ENCODE results near the gene IL10RB. TPM values are rescaled to one million over a fixed set of nuclear protein-coding genes. Genes with fewer than 3 reads are reported as not detected.

The IL10RB gene
- total RNA-seq, 4 donors from 2014 or later = 13.1 to 23.7 (median 20.5) TPM

DNA sequence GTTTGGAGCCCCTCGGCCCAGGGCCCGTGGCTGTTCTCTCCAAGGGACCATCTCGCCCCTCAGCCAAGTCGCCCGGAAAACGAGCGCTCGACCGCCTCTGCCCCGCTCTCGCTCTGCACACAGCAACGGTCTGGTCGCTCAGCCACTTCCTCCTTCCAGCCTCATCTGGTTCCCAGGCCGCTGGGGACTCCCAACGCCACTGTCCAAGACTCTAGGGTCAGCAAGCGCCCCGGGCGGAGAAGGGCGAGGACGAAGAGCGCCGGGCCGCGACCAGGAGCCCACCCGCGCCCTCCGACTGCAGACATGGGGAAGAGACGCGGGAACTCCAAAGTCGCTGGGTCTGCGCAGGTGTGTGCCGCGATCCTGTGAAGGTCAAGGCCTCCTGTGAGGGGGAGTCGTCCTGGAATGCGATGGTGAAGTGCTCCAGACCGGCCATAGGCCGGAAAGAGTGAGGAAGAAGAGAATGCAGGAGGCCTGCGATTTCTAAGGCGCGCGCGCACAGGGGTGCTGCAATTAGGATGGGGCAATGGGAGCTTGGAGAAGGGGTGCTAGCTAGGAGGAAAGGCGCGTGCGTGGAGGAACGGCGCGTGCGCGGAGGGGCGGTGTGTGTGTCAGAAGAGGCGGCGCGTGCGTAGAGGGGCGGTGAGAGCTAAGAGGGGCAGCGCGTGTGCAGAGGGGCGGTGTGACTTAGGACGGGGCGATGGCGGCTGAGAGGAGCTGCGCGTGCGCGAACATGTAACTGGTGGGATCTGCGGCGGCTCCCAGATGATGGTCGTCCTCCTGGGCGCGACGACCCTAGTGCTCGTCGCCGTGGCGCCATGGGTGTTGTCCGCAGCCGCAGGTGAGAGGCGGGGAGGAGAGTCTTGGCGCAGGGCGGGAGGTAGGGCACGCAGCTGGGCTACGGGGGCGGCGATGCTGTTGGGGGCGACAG, 58.4 kb downstream of the IL10RB start, which contains the start of gene IFNAR1:
TSS of gene IFNAR1 (plus strand) at position 680 of the 931 bp plus-strand sequence. CDS start at position 766, 86 bp downstream.
- WGBS, 2 donors (ENCODE audit: low coverage in 1 of 2) = 0% methylated on average over 5 to 46 of the region's 86 CpGs

DNA sequence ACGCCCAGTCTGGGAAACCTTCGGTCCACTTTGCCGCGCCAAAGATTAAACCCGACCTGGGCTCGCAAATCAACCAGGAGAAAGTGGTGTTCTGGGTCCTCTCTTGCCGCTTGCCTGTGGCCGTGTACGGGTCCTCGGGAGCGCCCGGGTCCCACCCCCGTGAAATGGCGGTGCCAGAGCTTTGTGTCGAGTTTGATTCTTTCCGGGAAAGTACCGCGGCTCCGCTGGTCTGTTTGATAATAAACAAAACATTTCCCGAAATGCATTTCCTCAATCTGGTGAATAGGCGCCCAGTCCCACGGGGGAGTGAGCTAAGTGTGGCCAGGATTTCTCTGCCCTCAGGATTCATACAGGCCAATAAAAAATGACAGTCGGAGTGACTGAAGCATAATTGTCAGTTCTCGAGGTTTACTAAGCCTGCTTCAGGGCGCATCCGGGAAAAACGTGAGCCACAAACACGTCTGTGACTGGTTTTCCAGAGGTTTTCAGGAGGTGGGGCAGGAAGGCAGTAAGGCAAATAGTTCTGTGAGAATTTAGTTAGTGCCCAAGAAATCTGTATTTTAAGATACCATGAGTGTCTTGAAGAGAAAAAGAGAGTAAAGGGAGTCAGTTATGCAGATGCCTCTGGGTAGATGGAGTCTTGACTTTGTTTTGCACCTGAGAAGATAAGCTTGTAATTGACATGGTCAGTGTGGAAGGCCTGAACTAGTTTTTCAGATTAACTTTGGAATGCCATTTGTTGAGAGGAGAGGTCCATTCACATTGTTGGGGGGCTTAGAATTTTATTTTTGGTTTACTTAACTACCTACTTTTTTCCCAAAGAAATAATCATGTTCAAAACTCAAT, 59.3 kb downstream of the IL10RB start:
- H3K36me3 ChIP-seq = no peaks in the 10 kb centered on the region
- TF ChIP-seq POLR2A (IDR thresholded peaks at IDR 0.05) (no peak), POLR2AphosphoS5 (IDR thresholded peaks at IDR 0.05) (peak; percentile 74)
- H3K27me3 ChIP-seq = no peaks in the 10 kb centered on the region
- H3K4me1 ChIP-seq = peaks cover 6 to 28% (median 20%) of the 10 kb centered on the region in 3 donors
- 0% methylated on average over 3 to 10 of the region's 28 CpGs for WGBS, 2 donors (ENCODE audit: low coverage in 1 of 2)
- ATAC-seq = peak; percentile 42
- H3K9me3 ChIP-seq = no peaks in the 10 kb centered on the region
- H3K4me3 ChIP-seq = peak overlapping the region; percentile 69 to 98
- peak overlapping the region; percentile 81 to 98 (median 98) for H3K27ac ChIP-seq

More for the DNA sequence above, 58.4 kb downstream of the IL10RB start, which contains the start of gene IFNAR1:
- H3K27me3 ChIP-seq = no peaks in the 10 kb centered on the region
- ATAC-seq = peak; percentile 99
- no peaks in the 10 kb centered on the region for H3K9me3 ChIP-seq
- H3K27ac ChIP-seq = peak within 1 kb of the TSS; percentile 87 to 98 (median 98)
- no peaks in the 10 kb centered on the region for H3K36me3 ChIP-seq
- H3K4me1 ChIP-seq = peaks cover 6 to 22% (median 20%) of the 10 kb centered on the region in 3 donors
- peak; percentile 74 for TF ChIP-seq POLR2AphosphoS5 (IDR thresholded peaks at IDR 0.05)
- peak; percentile 53 to 68 for TF ChIP-seq POLR2A (IDR thresholded peaks at IDR 0.05)
- TF ChIP-seq EP300 (IDR thresholded peaks at IDR 0.05) = no peak
- TF ChIP-seq, protein P1, sequence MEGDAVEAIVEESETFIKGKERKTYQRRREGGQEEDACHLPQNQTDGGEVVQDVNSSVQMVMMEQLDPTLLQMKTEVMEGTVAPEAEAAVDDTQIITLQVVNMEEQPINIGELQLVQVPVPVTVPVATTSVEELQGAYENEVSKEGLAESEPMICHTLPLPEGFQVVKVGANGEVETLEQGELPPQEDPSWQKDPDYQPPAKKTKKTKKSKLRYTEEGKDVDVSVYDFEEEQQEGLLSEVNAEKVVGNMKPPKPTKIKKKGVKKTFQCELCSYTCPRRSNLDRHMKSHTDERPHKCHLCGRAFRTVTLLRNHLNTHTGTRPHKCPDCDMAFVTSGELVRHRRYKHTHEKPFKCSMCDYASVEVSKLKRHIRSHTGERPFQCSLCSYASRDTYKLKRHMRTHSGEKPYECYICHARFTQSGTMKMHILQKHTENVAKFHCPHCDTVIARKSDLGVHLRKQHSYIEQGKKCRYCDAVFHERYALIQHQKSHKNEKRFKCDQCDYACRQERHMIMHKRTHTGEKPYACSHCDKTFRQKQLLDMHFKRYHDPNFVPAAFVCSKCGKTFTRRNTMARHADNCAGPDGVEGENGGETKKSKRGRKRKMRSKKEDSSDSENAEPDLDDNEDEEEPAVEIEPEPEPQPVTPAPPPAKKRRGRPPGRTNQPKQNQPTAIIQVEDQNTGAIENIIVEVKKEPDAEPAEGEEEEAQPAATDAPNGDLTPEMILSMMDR (IDR thresholded peaks at IDR 0.05) = peak in 1 of 4 experiments; percentile 27
- peak within 1 kb of the TSS; percentile 69 to 98 for H3K4me3 ChIP-seq

DNA sequence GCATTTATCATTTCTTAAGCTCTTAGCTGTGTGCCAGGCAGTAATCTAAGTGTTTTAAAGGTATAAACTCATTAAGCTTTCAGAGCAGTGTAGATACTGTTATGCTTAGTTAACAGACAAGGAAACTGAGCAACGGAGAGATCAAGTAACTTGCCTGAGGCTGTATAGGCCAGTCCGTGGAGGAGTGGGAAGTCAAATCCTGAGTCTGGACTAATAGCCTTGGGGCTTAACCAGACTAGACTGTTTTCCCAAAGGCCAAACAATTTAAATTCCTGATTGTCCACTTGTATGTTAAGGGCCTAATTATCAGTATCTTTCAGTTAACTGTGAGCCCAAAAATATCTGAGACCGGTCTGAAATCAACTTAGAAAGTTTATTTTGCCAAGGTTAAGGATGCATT, 61.2 kb downstream of the IL10RB start:
- H3K27ac ChIP-seq = no peak overlapping the region
- ATAC-seq = no peak
- H3K36me3 ChIP-seq = peaks cover 0 to 17% of the 10 kb centered on the region in 2 donors
- 67 to 72% methylated on average over 1 to 3 of the region's 3 CpGs for WGBS, 2 donors (ENCODE audit: low coverage in 1 of 2)
- TF ChIP-seq, protein P1 (IDR thresholded peaks at IDR 0.05) = no peak
- TF ChIP-seq EP300 (IDR thresholded peaks at IDR 0.05) (no peak), POLR2A (IDR thresholded peaks at IDR 0.05) (no peak), POLR2AphosphoS5 (IDR thresholded peaks at IDR 0.05) (no peak)
- H3K9me3 ChIP-seq = no peaks in the 10 kb centered on the region
- H3K4me1 ChIP-seq = peaks cover 6 to 32% (median 20%) of the 10 kb centered on the region in 3 donors
- no peak overlapping the region for H3K4me3 ChIP-seq
- no peaks in the 10 kb centered on the region for H3K27me3 ChIP-seq

DNA sequence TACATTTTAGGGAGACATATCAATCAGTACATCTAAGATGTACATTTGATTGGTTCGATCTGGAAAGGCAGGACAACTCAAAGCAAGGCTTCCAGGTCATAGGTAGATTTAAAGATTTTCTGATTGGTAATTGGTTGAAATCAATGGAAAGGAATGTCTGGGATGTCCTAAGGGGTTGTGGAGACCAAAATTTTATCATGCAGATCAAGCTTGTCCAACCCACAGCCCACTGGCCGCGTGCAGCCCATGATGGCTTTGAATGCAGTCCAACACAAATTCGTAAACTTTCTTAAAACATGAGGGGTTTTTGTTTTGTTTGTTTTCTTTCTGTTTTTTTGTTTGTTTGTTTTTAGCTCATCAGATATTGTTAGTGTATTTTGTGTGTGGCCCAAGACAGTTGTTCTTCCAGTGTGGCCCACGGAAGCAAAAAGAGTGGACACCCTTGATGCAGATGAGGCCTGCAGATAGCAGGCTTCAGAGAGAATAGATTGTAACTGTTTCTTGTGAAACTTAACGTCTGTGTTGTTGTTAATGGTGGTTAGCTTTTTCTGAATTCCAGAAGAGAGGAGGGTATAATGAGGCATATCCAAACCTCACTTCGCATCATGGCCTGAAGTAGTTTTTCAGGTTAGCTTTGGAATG, 61.7 kb downstream of the IL10RB start:
- ATAC-seq = no peak
- Histone ChIP-seq H3K36me3 (peaks cover 0 to 17% of the 10 kb centered on the region in 2 donors), H3K27me3 (no peaks in the 10 kb centered on the region), H3K27ac (no peak overlapping the region), H3K4me3 (no peak overlapping the region), H3K4me1 (peaks cover 6 to 32% (median 20%) of the 10 kb centered on the region in 3 donors), H3K9me3 (no peaks in the 10 kb centered on the region)
- 84 to 90% methylated on average over 7 of the region's 7 CpGs for WGBS, 2 donors (ENCODE audit: low coverage in 1 of 2)
- TF ChIP-seq EP300 (IDR thresholded peaks at IDR 0.05) = no peak
- TF ChIP-seq, protein P1 (IDR thresholded peaks at IDR 0.05) = no peak
- TF ChIP-seq POLR2AphosphoS5 (IDR thresholded peaks at IDR 0.05) = no peak
- TF ChIP-seq POLR2A (IDR thresholded peaks at IDR 0.05) = no peak
